Measurements from ENCODE around the gene TMF1.

TMF1 gene

GRCh38 chr3:69079269-69080159 lies 27.4 kb upstream of the TMF1 start:
- DNase-seq: no peak

GRCh38 chr3:69072928-69073327 lies 20.8 kb upstream of the TMF1 start:
- DNase-seq: no peak

- DNase-seq: no peak
Observed at GRCh38 chr3:69066121-69066520, 14.0 kb upstream of the TMF1 start.

- DNase-seq: peak; percentile 56
Observed at GRCh38 chr3:69065318-69065964, 13.3 kb upstream of the TMF1 start.

GRCh38 chr3:69063636-69064035 lies 11.5 kb upstream of the TMF1 start:
- DNase-seq: peak; percentile 39

- no peak for DNase-seq
Observed at GRCh38 chr3:69059688-69060087, 7.6 kb upstream of the TMF1 start.

- DNase-seq: no peak
Observed at GRCh38 chr3:69058947-69059224, 6.8 kb upstream of the TMF1 start.

GRCh38 chr3:69058180-69058946 lies 6.2 kb upstream of the TMF1 start:
- peak; percentile 48 for DNase-seq

- DNase-seq: no peak
Observed at GRCh38 chr3:69052472-69052898, 352 bp upstream of the TMF1 start.

GRCh38 chr3:69048990-69049389 lies 3.1 kb downstream of the TMF1 start:
- no peak for DNase-seq

- no peak for DNase-seq
Observed at GRCh38 chr3:69044608-69045007, 7.5 kb downstream of the TMF1 start.

- no peak for DNase-seq
Observed at GRCh38 chr3:69033470-69033869, 18.7 kb downstream of the TMF1 start.

- DNase-seq: no peak
Observed at GRCh38 chr3:69032737-69033136, 19.4 kb downstream of the TMF1 start.

GRCh38 chr3:69032142-69032541 lies 20.0 kb downstream of the TMF1 start:
- no peak for DNase-seq

- DNase-seq: no peak
Observed at GRCh38 chr3:69031635-69032034, 20.5 kb downstream of the TMF1 start.

- no peak for DNase-seq
Observed at GRCh38 chr3:69020857-69021256, 31.3 kb downstream of the TMF1 start.

- DNase-seq: peak; percentile 19
Observed at GRCh38 chr3:69020424-69020823, 31.7 kb downstream of the TMF1 start.

GRCh38 chr3:69016901-69017300 lies 35.2 kb downstream of the TMF1 start:
- DNase-seq: no peak

GRCh38 chr3:69016102-69016501 lies 36.0 kb downstream of the TMF1 start:
- no peak for DNase-seq

- DNase-seq: no peak
Observed at GRCh38 chr3:69014022-69014580, 38.0 kb downstream of the TMF1 start.

GRCh38 chr3:69013253-69014021 lies 38.7 kb downstream of the TMF1 start, which contains the start of gene EOGT:
Gene EOGT (minus strand): TSS chr3:69013684. CDS start chr3:69009846, 3,838 bp downstream.
- peak; percentile 85 for DNase-seq

- DNase-seq: peak; percentile 25
Observed at GRCh38 chr3:69012800-69013252, 39.3 kb downstream of the TMF1 start.
